IMR-90 (cell line): ENCODE results near the gene PRKCE. TPM values are rescaled to one million over a fixed set of nuclear protein-coding genes. Genes with fewer than 3 reads are reported as not detected.

Experiments used
- ATAC-seq: fragments of 200-7000 bp; cut with Tn5 transposase; 2 replicates; pipeline ENCODE4 v1.9.1; 2020; ENCODE audit warnings: low read depth, mild to moderate bottlenecking, moderate library complexity
- BruUV-seq: library from RNA; stranded (reverse); fragments of 400-500 nt; replicated peaks from 2 replicates; lab custom pipeline; 2021; lab: Mats Ljungman, UMichigan
- CTCF ChIA-PET: fragments of 300-600 bp; formaldehyde crosslinking; extraction: SDS; loops from one replicate; lab custom pipeline; 2021; ENCODE audit warnings: antibody characterized with exemption; lab: Yijun Ruan, JAX
- POLR2A ChIA-PET: fragments of 300-600 bp; sonication (Branson Sonifier 250); formaldehyde crosslinking; loops from one replicate; lab custom pipeline; 2022; ENCODE audit warnings: antibody characterized with exemption; ENCODE audit not compliant: unreplicated experiment; lab: Charles Lee
- DNase-seq: peaks from one replicate; pipeline ENCODE4 v3.0.0; 2013
- H2AFZ ChIP-seq: replicated peaks from 2 replicates; pipeline ENCODE3; 2013; ENCODE audit warnings: low read length, mild to moderate bottlenecking; ENCODE audit not compliant: poor library complexity
- H2AK5ac ChIP-seq: 2 replicates; pipeline ENCODE4 v1.6.1; 2013; ENCODE audit warnings: low read depth, low read length, inconsistent platforms
- H2AK9ac ChIP-seq: replicated peaks from 2 replicates; pipeline ENCODE3; 2013; ENCODE audit warnings: mild to moderate bottlenecking, low read depth, low read length, moderate library complexity; ENCODE audit not compliant: poor library complexity
- H2BK120ac ChIP-seq: 2 replicates; pipeline ENCODE4 v1.6.1; 2013; ENCODE audit warnings: low read depth, low read length, inconsistent platforms
- H2BK15ac ChIP-seq: 3 replicates; pipeline ENCODE4 v1.6.1; 2013; ENCODE audit warnings: low read depth, low read length, inconsistent platforms
- H2BK20ac ChIP-seq: 2 replicates; pipeline ENCODE4 v1.6.1; 2013; ENCODE audit warnings: low read depth, mild to moderate bottlenecking, inconsistent platforms, low read length, moderate library complexity
- H2BK5ac ChIP-seq: 2 replicates; pipeline ENCODE4 v1.6.1; 2013; ENCODE audit warnings: mild to moderate bottlenecking, low read depth, low read length, inconsistent platforms; ENCODE audit not compliant: poor library complexity, severe bottlenecking
- H3K14ac ChIP-seq: replicated peaks from 2 replicates; pipeline ENCODE4 v1.6.1; 2013; ENCODE audit warnings: low read depth, low read length, inconsistent platforms
- H3K18ac ChIP-seq: 2 replicates; pipeline ENCODE4 v1.6.1; 2013; ENCODE audit warnings: low read depth, low read length, control low read depth
- H3K23ac ChIP-seq: 2 replicates; pipeline ENCODE4 v1.6.1; 2013; ENCODE audit warnings: low read depth, low read length, inconsistent platforms
- H3K27ac ChIP-seq: 2 replicates; pipeline ENCODE4 v1.5.1; 2013; ENCODE audit warnings: mild to moderate bottlenecking, control low read depth, low read length; ENCODE audit not compliant: insufficient read depth
- H3K27me3 ChIP-seq: 2 replicates; pipeline ENCODE4 v1.6.1; 2013; ENCODE audit warnings: low read length; ENCODE audit not compliant: control insufficient read depth, insufficient read depth
- H3K36me3 ChIP-seq: 2 replicates; pipeline ENCODE4 v1.6.1; 2013; ENCODE audit warnings: low read length, mixed read lengths; ENCODE audit not compliant: control insufficient read depth, insufficient read depth
- H3K4ac ChIP-seq: 2 replicates; pipeline ENCODE4 v1.6.1; 2013; ENCODE audit warnings: low read depth, low read length, inconsistent platforms
- H3K4me1 ChIP-seq: 2 replicates; pipeline ENCODE4 v1.6.1; 2013; ENCODE audit warnings: low read length, mixed read lengths; ENCODE audit not compliant: control insufficient read depth, insufficient read depth
- H3K4me2 ChIP-seq: 2 replicates; pipeline ENCODE4 v1.6.1; 2013; ENCODE audit warnings: low read depth, mild to moderate bottlenecking, control low read depth, low read length, moderate library complexity
- H3K4me3 ChIP-seq: 2 replicates; pipeline ENCODE4 v1.5.1; 2013; ENCODE audit warnings: low read depth, mild to moderate bottlenecking, control low read depth, low read length, moderate library complexity; ENCODE audit not compliant: insufficient read depth
- H3K56ac ChIP-seq: 2 replicates; pipeline ENCODE4 v1.6.1; 2013; ENCODE audit warnings: low read length, inconsistent platforms; ENCODE audit not compliant: insufficient read depth; ENCODE audit errors: extremely low read depth
- H3K79me1 ChIP-seq, 2 experiments: 2 replicates each; pipeline ENCODE4 v1.6.1; 2013; ENCODE audit warnings: low read length in 2 of 2, inconsistent platforms in 1 of 2, low read depth in 1 of 2
- H3K9ac ChIP-seq: 2 replicates; pipeline ENCODE4 v1.6.1; 2013; ENCODE audit warnings: low read depth, low read length, control low read depth
- H3K9me1 ChIP-seq: 2 replicates; pipeline ENCODE4 v1.6.1; 2013; ENCODE audit warnings: low read length, inconsistent platforms; ENCODE audit not compliant: insufficient read depth
- H3K9me3 ChIP-seq: 2 replicates; pipeline ENCODE4 v1.6.1; 2013; ENCODE audit warnings: low read length; ENCODE audit not compliant: control insufficient read depth, insufficient read depth
- H4K20me1 ChIP-seq: 2 replicates; pipeline ENCODE4 v1.6.1; 2013; ENCODE audit warnings: low read length, inconsistent platforms; ENCODE audit not compliant: insufficient read depth
- H4K5ac ChIP-seq: 2 replicates; pipeline ENCODE4 v1.6.1; 2013; ENCODE audit warnings: mild to moderate bottlenecking, low read depth, low read length, control low read depth
- H4K8ac ChIP-seq, 2 experiments: 2 replicates each; pipeline ENCODE4 v1.6.1; 2013; ENCODE audit warnings: low read depth in 2 of 2, low read length in 2 of 2, control low read depth in 1 of 2, inconsistent platforms in 1 of 2
- H4K91ac ChIP-seq: 2 replicates; pipeline ENCODE4 v1.6.1; 2013; ENCODE audit warnings: low read depth, low read length, inconsistent platforms; ENCODE audit not compliant: insufficient read depth
- CHD1 ChIP-seq: IDR thresholded peaks from 2 replicates; pipeline ENCODE4 v1.6.1; 2012; ENCODE audit warnings: low read depth, low read length, improper control_type of control experiment
- FOS ChIP-seq: fragments of 150-350 bp; IDR thresholded peaks from 2 replicates; pipeline ENCODE4 v1.6.1; 2016; ENCODE audit warnings: low read depth, low read length
- MAZ ChIP-seq: IDR thresholded peaks from 2 replicates; pipeline ENCODE4 v1.6.1; 2012; ENCODE audit warnings: low read depth, mild to moderate bottlenecking, low read length, improper control_type of control experiment, moderate library complexity, borderline replicate concordance
- MXI1 ChIP-seq: IDR thresholded peaks from 2 replicates; pipeline ENCODE4 v1.6.1; 2012; ENCODE audit warnings: low read depth, mild to moderate bottlenecking, low read length, moderate library complexity, borderline replicate concordance
- POLR2A ChIP-seq: IDR thresholded peaks from 2 replicates; pipeline ENCODE4 v1.6.1; 2012; ENCODE audit warnings: mild to moderate bottlenecking, low read depth, low read length
- RAD21 ChIP-seq: IDR thresholded peaks from 2 replicates; pipeline ENCODE4 v1.6.1; 2012; ENCODE audit warnings: low read length, improper control_type of control experiment
- RCOR1 ChIP-seq: IDR thresholded peaks from 2 replicates; pipeline ENCODE4 v1.6.1; 2012; ENCODE audit warnings: mild to moderate bottlenecking, low read length, improper control_type of control experiment; ENCODE audit not compliant: insufficient replicate concordance
- RFX5 ChIP-seq: IDR thresholded peaks from 2 replicates; pipeline ENCODE4 v1.8.0; 2012; ENCODE audit warnings: low read depth, mild to moderate bottlenecking, low read length, moderate library complexity
- SMC3 ChIP-seq: fragments of 150-350 bp; IDR thresholded peaks from 2 replicates; pipeline ENCODE4 v1.6.1; 2016; ENCODE audit warnings: low read depth, mild to moderate bottlenecking, antibody characterized with exemption, low read length, moderate library complexity
- WGBS, 2 experiments: methylation state at CpG; one replicate each; pipeline versions ENCODE4 v1.1.5 to v1.1.7; 2013; ENCODE audit warnings: missing lambda C conversion rate in 2 of 2; ENCODE audit not compliant: insufficient read length in 1 of 2; ENCODE audit errors: extremely low coverage in 2 of 2; 5-methylcytosine and 5-hydroxymethylcytosine counted together
- dilution Hi-C: fragments of 300-500 bp; cut with HindIII; formaldehyde crosslinking; loops from one replicate; pipeline ENCODE4 v1.14.3; 2018; ENCODE audit warnings: low sequenced_read_pairs; ENCODE audit not compliant: unreplicated experiment
- in situ Hi-C: fragments of 300-500 bp; cut with MboI; formaldehyde crosslinking; loops from 3 replicates; pipeline ENCODE4 v1.14.3; 2019; ENCODE audit warnings: low sequenced_read_pairs, inconsistent platforms, mixed read lengths
- intact Hi-C: fragments of 100-400 bp; cut with micrococcal nuclease; formaldehyde crosslinking; loops from 2 replicates; pipeline ENCODE4 v1.10.0; 2022
- polyA plus RNA-seq, 3 experiments: library from polyadenylated mRNA; depleted of rRNA; stranded (reverse); fragments of >200 nt; gene quantifications; 2 replicates each; pipeline ENCODE4 v1.2.3, GENCODE V29; 2012; ENCODE audit warnings: low replicate concordance in 1 of 3
- total RNA-seq: library from RNA; depleted of rRNA; stranded (reverse); fragments of >200 nt; gene quantifications from 2 replicates; pipeline ENCODE4 v1.2.3, GENCODE V29; 2012
- TF ChIP-seq, protein P1 (sequence below): fragments of 150-350 bp; IDR thresholded peaks from 2 replicates; pipeline ENCODE4 v1.6.1; 2017; ENCODE audit warnings: mild to moderate bottlenecking, antibody characterized with exemption, low read length, low read depth
- TF ChIP-seq, protein P2 (sequence below): fragments of 150-350 bp; IDR thresholded peaks from 2 replicates; pipeline ENCODE4 v1.6.1; 2016; ENCODE audit warnings: low read depth, mild to moderate bottlenecking, low read length, moderate library complexity, borderline replicate concordance
- TF ChIP-seq, protein P3 (sequence below): conservative IDR thresholded peaks from 2 replicates; pipeline ENCODE4 v1.5.1; 2012; ENCODE audit warnings: mild to moderate bottlenecking, low read depth, low read length, improper control_type of control experiment

Gene PRKCE
- total and polyA plus RNA-seq, 2 of the 4 experiments (the other 2 are of a cell fraction) = 8.1 to 32.4 TPM

DNA sequence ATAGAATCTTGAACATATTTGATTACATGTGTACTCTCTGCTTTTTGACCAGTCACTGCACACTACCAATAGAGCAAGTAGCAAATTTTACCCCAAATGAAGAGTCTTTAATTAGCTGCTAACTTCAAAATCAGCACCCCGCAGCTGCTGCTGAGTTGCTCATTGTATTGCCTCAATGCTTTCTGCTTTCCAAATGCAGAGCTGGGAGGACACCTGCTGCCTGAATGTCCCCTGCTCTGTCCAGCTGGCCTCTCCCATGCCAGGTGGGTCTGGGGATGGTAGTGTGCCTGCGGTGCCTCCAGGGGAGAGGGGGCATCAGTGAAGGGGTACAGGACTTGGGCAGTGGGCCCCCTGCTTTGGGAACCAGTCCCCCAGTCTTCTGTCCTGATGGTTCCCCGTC, 184.8 kb downstream of the PRKCE start:
- Histone ChIP-seq H3K4me1 (peaks cover 4% of the 10 kb centered on the region; the same call in 1 of the 2 replicates), H3K36me3 (no peaks in the 10 kb centered on the region), H3K56ac (no peak overlapping the region), H2AK5ac (no peak overlapping the region), H4K91ac (no peak overlapping the region), H2BK5ac (no peak overlapping the region), H2BK20ac (no peak overlapping the region), H3K4me3 (no peak overlapping the region), H3K27me3 (no peaks in the 10 kb centered on the region), H2BK120ac (no peak overlapping the region), H3K27ac (no peak overlapping the region), H3K9ac (no peak overlapping the region), H3K4ac (no peak overlapping the region), H3K9me3 (no peaks in the 10 kb centered on the region), H2AK9ac (no peak overlapping the region), H3K18ac (no peak overlapping the region), H4K20me1 (peaks cover 3% of the 10 kb centered on the region), H3K9me1 (no peaks in the 10 kb centered on the region; the same call in 1 of the 2 replicates), H3K79me1 (no peaks in the 10 kb centered on the region; a peak in 2 of 4 replicates), H4K5ac (no peak overlapping the region), H3K14ac (no peak overlapping the region), H2AFZ (no peak overlapping the region), H3K23ac (no peak overlapping the region), H4K8ac (no peak overlapping the region), H3K4me2 (no peak overlapping the region), H2BK15ac (no peak overlapping the region)
- in situ Hi-C loops = no loop called here
- CTCF ChIA-PET = no interaction called here
- WGBS, 2 experiments = no CpG with 5 or more reads among the region's 3 CpGs
- POLR2A ChIA-PET = no interaction called here
- BruUV-seq = no TSS peak
- intact Hi-C loops = no loop called here
- no peak for DNase-seq
- no peak for ATAC-seq
- dilution Hi-C loops = no loop called here
- TF ChIP-seq POLR2A (no peak), SMC3 (no peak), RFX5 (no peak), MAZ (no peak), FOS (no peak), MXI1 (no peak), CHD1 (no peak), RCOR1 (no peak), RAD21 (no peak)
- TF ChIP-seq, protein P1, sequence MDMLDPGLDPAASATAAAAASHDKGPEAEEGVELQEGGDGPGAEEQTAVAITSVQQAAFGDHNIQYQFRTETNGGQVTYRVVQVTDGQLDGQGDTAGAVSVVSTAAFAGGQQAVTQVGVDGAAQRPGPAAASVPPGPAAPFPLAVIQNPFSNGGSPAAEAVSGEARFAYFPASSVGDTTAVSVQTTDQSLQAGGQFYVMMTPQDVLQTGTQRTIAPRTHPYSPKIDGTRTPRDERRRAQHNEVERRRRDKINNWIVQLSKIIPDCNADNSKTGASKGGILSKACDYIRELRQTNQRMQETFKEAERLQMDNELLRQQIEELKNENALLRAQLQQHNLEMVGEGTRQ = no peak
- TF ChIP-seq, protein P2, sequence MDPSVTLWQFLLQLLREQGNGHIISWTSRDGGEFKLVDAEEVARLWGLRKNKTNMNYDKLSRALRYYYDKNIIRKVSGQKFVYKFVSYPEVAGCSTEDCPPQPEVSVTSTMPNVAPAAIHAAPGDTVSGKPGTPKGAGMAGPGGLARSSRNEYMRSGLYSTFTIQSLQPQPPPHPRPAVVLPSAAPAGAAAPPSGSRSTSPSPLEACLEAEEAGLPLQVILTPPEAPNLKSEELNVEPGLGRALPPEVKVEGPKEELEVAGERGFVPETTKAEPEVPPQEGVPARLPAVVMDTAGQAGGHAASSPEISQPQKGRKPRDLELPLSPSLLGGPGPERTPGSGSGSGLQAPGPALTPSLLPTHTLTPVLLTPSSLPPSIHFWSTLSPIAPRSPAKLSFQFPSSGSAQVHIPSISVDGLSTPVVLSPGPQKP = no peak
- TF ChIP-seq, protein P3, sequence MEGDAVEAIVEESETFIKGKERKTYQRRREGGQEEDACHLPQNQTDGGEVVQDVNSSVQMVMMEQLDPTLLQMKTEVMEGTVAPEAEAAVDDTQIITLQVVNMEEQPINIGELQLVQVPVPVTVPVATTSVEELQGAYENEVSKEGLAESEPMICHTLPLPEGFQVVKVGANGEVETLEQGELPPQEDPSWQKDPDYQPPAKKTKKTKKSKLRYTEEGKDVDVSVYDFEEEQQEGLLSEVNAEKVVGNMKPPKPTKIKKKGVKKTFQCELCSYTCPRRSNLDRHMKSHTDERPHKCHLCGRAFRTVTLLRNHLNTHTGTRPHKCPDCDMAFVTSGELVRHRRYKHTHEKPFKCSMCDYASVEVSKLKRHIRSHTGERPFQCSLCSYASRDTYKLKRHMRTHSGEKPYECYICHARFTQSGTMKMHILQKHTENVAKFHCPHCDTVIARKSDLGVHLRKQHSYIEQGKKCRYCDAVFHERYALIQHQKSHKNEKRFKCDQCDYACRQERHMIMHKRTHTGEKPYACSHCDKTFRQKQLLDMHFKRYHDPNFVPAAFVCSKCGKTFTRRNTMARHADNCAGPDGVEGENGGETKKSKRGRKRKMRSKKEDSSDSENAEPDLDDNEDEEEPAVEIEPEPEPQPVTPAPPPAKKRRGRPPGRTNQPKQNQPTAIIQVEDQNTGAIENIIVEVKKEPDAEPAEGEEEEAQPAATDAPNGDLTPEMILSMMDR = no peak
